ELR (cell line): ENCODE measurements around the gene FSTL1.

Experiments used
- DNase-seq: peaks from one replicate; pipeline ENCODE4 v3.0.0-alpha.2; 2015; ENCODE audit warnings: low read depth

The FSTL1 gene, protein sequence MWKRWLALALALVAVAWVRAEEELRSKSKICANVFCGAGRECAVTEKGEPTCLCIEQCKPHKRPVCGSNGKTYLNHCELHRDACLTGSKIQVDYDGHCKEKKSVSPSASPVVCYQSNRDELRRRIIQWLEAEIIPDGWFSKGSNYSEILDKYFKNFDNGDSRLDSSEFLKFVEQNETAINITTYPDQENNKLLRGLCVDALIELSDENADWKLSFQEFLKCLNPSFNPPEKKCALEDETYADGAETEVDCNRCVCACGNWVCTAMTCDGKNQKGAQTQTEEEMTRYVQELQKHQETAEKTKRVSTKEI

DNA sequence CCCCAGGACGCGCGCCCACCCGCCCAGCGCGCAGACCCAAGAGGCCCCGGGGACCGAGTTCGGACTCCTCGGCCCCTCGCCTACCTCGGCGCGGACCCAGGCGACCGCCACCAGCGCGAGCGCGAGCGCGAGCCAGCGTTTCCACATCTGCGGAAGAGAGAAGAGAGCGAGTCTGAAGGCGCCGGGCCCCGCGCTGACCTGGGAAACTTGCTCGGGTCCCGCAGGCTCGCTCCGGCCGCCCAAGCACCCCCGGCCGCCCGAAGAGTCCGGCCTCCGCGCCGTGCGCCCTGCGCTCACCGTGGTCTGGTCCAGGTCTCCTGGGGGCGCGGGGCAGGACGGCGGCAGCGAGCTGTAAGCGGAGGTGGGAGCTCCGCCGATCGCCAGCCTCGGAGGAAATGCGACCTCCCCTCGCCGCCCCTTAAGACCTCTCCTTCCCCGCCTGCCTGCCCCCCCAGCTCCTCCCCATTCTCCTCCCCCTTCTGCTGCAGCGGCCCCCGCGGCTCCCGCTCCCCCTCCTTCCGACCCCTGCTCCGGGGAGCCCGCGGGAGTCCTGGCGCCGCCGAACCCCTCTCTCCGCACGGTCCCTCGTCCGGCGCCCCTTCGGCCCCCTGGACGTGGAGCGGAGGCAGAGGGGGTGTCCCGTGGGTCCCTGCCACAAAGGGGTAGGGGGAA is at the start of gene FSTL1:
FSTL1 (minus strand) TSS at position 393 of the 672 bp plus-strand sequence; CDS start at position 147, 246 bp downstream.
- DNase-seq: peak; percentile 80

- peak; percentile 95 for DNase-seq
These were observed 48.0 kb upstream of the FSTL1 start for GRCh38 chr3:120498556-120499346.

GRCh38 chr3:120497818-120498217 is 47.0 kb upstream of the FSTL1 start:
- peak; percentile 40 for DNase-seq

DNA sequence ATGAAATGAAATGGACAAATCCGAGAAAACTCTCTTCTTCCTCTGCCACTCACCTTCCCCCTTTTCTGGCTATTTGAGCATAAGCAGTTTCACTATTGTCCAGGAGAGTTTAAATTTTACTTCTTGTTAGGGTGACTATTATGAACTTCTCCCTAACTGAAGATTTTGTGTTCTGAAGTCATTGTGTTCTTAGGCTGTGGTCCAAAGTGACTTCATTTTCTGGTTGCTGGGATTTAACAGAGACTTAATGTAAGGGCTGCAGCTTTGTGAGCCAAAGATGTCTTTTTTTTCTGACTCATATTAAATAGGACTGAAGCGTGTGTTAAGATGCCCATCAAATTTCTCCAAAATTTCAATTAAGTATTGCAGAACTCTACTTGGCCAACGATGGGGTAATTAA is 46.5 kb upstream of the FSTL1 start:
- peak; percentile 93 for DNase-seq

- peak; percentile 98 for DNase-seq
These were observed 45.6 kb upstream of the FSTL1 start for GRCh38 chr3:120496278-120497002.

GRCh38 chr3:120495809-120496208 is 45.0 kb upstream of the FSTL1 start:
- peak; percentile 53 for DNase-seq

- no peak for DNase-seq
These were observed 41.3 kb upstream of the FSTL1 start for GRCh38 chr3:120492103-120492502.

GRCh38 chr3:120489421-120489820 is 38.6 kb upstream of the FSTL1 start:
- DNase-seq: no peak

DNA sequence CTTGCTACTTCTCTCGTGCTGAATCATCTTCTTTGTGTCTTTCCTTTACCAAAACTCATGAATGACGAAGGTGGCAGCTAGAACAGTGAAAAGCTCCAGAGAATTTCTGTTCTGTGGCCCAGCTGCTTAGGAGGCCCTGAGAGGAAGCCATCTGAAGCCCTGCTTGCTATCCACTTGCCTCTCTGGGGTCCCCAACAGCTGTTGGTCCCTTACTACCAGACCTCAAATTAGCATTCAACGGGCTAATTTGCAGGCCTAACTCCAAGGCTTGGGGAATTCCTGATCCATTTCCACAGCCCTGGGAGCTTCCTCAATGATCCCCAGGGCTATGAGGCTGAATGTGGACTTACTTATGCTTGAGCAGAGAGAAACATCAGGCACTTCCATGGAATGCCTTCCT is 37.5 kb upstream of the FSTL1 start:
- DNase-seq: no peak

DNA sequence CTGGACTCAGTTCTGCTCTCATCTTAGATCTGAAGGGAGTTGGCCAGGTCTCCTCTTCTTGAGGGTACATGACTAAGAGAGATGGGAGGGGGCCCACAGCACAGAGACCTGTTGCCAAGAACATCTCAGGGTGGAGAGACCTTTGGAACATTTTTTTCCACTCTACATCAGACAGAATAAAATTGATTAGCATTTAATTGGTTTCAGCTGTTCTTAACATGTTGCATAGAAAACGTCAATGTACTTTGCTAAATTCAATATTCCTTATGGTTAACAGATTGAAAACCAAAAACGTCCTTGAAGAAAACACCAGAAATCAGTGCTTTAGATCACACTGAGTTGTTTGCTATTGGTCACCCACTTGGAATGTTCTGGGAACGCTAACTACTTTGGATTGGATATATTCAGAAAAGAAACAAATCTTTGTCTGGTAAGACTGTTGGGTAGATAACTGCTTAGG is 36.4 kb upstream of the FSTL1 start:
- DNase-seq: peak; percentile 67

DNA sequence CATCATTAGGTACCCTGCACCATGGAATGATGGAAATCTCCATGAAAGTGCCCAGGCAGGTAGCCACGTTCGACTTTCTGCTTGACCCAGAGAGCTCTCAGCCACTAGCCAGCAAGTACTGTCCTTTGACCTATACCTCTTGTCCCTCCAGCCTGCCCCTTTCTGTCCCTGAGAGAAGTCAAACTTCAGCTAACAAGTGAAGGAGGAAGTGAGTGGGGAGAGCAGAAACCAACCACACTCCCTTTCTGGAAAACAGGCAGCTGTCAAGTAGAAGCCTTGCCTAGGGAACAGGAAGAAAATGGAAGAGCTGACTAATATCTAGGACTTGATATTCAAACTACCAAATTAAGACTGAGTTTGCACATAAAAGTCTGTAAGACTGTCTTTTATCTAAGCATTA is 30.3 kb upstream of the FSTL1 start:
- no peak for DNase-seq

GRCh38 chr3:120477781-120478180 is 27.0 kb upstream of the FSTL1 start:
- no peak for DNase-seq

DNA sequence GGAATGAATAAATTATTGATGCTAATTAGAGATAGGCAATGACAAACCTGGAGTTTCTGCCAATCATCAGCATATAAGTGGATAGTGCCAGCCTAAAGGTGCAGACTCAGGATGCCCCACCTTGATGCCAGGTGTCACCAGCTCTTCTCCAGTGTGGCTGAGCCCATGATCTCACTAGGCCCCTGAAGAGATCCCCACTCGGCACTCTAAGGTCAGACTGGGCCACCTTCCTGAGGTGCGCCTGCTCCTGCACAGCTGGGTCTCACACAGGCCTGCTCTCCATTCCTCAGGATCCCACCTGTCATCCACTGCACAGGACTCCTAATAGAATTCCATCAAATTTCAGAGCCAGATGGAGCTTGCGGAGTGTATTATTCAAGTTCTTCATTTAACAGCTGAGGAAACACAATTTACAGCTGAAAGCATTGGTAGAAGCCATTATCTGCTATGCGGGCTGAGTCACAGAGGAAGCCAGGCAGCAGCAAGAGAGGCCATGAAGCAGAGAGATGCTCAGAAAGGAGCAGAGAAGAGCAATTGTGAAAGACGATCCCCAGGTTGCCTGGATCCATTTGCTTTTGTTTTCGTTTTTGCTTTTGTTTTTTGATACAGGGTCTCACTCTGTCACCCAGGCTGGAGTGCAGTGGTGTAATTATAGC is 25.1 kb upstream of the FSTL1 start:
- DNase-seq: peak; percentile 41

GRCh38 chr3:120473896-120474675 is 23.3 kb upstream of the FSTL1 start:
- no peak for DNase-seq

DNA sequence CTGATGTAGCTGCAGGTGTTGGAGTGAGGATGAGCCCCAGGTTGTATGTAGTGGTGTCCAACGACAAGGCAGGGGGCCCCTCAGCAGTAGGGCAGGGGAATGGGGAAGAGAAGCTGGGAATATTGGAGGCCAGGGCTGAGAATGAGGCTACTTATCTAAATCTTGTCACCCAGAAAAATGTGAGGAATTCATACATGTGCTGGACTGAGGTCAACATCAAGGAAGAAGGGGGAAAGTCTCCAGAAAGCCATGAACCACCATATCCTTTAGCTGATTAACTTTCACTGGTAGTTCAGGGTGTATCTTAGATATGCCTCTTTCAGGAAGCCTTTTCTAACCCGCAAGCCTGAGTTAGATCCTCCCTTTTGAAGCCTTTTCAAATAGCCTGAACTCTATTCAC is 22.6 kb upstream of the FSTL1 start:
- no peak for DNase-seq

- peak; percentile 48 for DNase-seq
These were observed 21.5 kb upstream of the FSTL1 start for GRCh38 chr3:120472121-120472844.

GRCh38 chr3:120471643-120472042 is 20.9 kb upstream of the FSTL1 start:
- peak; percentile 83 for DNase-seq

DNA sequence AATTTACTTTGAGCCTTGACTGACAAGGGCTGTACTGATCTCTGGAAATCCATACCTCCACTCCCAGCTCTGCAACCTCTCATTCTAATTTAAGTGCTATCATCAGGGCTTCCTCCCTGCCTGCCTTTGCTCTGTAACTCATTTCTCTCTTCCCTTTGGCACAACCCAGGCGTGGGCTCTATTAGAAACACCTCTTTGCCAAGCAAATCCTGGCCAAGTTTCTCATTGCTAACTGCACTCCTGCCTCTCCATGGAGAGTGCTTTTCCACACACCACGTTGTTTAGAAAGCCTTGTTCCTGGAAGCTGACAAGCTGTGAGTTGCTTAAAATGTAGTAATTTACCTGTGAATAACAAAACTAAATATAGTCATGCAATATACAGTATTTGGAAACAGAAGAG is 20.1 kb upstream of the FSTL1 start:
- peak; percentile 9 for DNase-seq

DNA sequence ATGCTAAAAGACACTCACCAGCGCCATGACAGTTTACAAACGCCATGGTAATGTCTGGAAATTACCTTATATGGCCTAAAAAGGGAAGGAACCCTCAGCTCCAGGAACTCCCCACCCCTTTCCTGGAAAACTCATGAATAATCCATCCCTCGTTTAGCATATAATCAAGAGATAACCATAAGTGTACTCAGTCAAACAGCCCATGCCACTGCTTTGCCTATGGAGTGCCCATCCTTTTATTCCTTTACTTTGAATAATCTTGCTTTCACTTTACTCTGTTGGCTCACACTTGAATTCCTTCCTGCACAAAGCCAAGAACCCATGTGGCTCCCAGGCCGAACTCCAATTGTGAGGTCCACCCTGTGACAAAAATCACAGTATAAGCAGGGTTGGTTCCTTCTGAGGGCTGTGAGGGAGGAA is 19.1 kb upstream of the FSTL1 start:
- peak; percentile 45 for DNase-seq

GRCh38 chr3:120469440-120469839 is 18.6 kb upstream of the FSTL1 start:
- peak; percentile 81 for DNase-seq
